Parathyroid adenoma (tissue), 2 donors: Measurements from ENCODE around the gene ZNF746.

Source experiments
- H2AFZ ChIP-seq: fragments of 300-600 bp; sonication (generic); one replicate; pipeline ENCODE4 v1.7.0; 2017; ENCODE audit warnings: antibody characterized with exemption, mild to moderate bottlenecking
- H3K27ac ChIP-seq: fragments of 300-600 bp; sonication (generic); one replicate; pipeline ENCODE4 v1.7.0; 2017
- H3K27me3 ChIP-seq: fragments of 300-600 bp; sonication (generic); one replicate; pipeline ENCODE4 v1.7.0; 2017; ENCODE audit warnings: low read length; ENCODE audit not compliant: control insufficient read depth, insufficient read depth
- H3K36me3 ChIP-seq: fragments of 300-600 bp; sonication (generic); one replicate; pipeline ENCODE4 v1.7.0; 2017; ENCODE audit warnings: low read length; ENCODE audit not compliant: control insufficient read depth, insufficient read depth
- H3K4me1 ChIP-seq: fragments of 300-600 bp; sonication (generic); one replicate; pipeline ENCODE4 v1.7.0; 2017; ENCODE audit warnings: control low read depth
- H3K4me2 ChIP-seq: fragments of 300-600 bp; sonication (generic); one replicate; pipeline ENCODE4 v1.7.0; 2017; ENCODE audit warnings: low read length
- H3K4me3 ChIP-seq: fragments of 300-600 bp; sonication (generic); one replicate; pipeline ENCODE4 v1.7.0; 2017; ENCODE audit warnings: low read depth, low read length
- H3K79me2 ChIP-seq: fragments of 300-600 bp; sonication (generic); one replicate; pipeline ENCODE4 v1.7.0; 2017; ENCODE audit warnings: control low read depth
- H3K9ac ChIP-seq: fragments of 300-600 bp; sonication (generic); one replicate; pipeline ENCODE4 v1.7.0; 2017; ENCODE audit warnings: mild to moderate bottlenecking
- H3K9me3 ChIP-seq: fragments of 300-600 bp; sonication (generic); one replicate; pipeline ENCODE4 v1.7.0; 2017; ENCODE audit warnings: low read length; ENCODE audit not compliant: control insufficient read depth
- CTCF ChIP-seq: fragments of 300-600 bp; sonication (generic); IDR thresholded peaks from one replicate; pipeline ENCODE4 v1.7.0; 2017; ENCODE audit warnings: antibody characterized with exemption, mild to moderate bottlenecking
- donor health status: primary hyperparathyroidism.

Gene ZNF746

DNA sequence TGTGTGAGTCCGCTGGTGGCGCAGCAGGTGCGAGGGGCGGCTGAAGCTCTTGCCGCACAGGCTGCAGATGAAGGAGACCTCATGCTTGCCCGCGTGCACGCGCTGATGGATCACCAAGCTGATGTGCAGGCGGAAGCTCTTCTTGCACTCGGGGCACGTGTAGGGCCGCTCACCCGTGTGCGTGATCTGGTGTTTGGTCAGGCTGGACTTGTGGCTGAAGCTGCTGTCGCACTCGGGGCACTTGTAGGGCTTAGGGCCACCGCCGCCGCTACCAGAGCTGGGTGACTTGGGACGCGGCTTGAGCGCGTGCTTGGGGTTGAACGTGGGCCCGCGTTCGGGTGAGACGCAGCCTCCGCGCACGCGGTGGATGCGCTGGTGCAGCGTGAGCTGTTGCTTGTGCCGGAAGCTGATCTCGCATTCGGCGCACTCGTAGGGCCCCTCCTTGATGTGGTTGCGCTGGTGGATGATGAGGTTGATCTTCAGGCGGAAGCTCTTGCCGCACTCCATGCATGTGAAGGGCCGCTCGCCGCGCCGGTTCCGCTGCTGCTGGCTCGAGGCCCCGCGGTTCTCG, 65.4 kb downstream of the ZNF746 start:
- H2AFZ ChIP-seq: no peak overlapping the region
- no peak for TF ChIP-seq CTCF
- H3K4me2 ChIP-seq: no peak overlapping the region
- no peaks in the 10 kb centered on the region for H3K79me2 ChIP-seq
- H3K9ac ChIP-seq: no peak overlapping the region
- H3K27me3 ChIP-seq: no peaks in the 10 kb centered on the region
- H3K27ac ChIP-seq: no peak overlapping the region
- H3K4me1 ChIP-seq: no peaks in the 10 kb centered on the region
- no peak overlapping the region for H3K4me3 ChIP-seq
- H3K36me3 ChIP-seq: no peaks in the 10 kb centered on the region
- no peaks in the 10 kb centered on the region for H3K9me3 ChIP-seq

GRCh38 chr7:149431486-149432120, 66.0 kb downstream of the ZNF746 start:
- Histone ChIP-seq H3K9me3 (no peaks in the 10 kb centered on the region), H3K27me3 (no peaks in the 10 kb centered on the region), H2AFZ (no peak overlapping the region), H3K4me3 (no peak overlapping the region), H3K27ac (no peak overlapping the region), H3K79me2 (no peaks in the 10 kb centered on the region), H3K4me1 (no peaks in the 10 kb centered on the region), H3K4me2 (no peak overlapping the region), H3K9ac (no peak overlapping the region), H3K36me3 (no peaks in the 10 kb centered on the region)
- no peak for TF ChIP-seq CTCF

DNA sequence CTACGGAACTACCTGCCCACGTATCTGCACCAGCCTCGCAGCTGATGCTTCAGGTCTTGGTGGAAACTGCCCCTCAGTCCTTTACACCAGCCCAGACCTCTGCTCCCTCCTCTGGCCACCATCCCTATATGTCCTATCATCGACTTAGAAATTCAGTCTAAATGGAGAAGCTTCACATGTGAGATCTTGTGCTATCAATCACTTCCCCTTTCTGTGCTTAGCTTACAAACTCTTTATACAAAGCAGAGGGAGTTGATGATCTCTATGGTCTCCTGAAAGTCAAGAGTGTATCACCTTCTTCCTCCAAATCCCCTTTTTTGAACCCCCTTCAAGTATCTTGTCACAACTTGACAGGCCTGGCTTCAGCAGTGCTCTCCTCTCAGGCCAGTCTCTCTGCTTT, 67.4 kb downstream of the ZNF746 start:
- Histone ChIP-seq H3K9ac (no peak overlapping the region), H2AFZ (no peak overlapping the region), H3K79me2 (no peaks in the 10 kb centered on the region), H3K9me3 (no peaks in the 10 kb centered on the region), H3K27me3 (no peaks in the 10 kb centered on the region), H3K4me2 (no peak overlapping the region), H3K27ac (no peak overlapping the region), H3K4me3 (no peak overlapping the region), H3K4me1 (no peaks in the 10 kb centered on the region), H3K36me3 (no peaks in the 10 kb centered on the region)
- TF ChIP-seq CTCF: no peak

GRCh38 chr7:149427893-149428292, 69.7 kb downstream of the ZNF746 start:
- no peak overlapping the region for H3K4me3 ChIP-seq
- no peaks in the 10 kb centered on the region for H3K36me3 ChIP-seq
- no peak for TF ChIP-seq CTCF
- no peaks in the 10 kb centered on the region for H3K79me2 ChIP-seq
- H3K27ac ChIP-seq: no peak overlapping the region
- H3K9ac ChIP-seq: no peak overlapping the region
- H3K9me3 ChIP-seq: no peaks in the 10 kb centered on the region
- H3K27me3 ChIP-seq: no peaks in the 10 kb centered on the region
- H2AFZ ChIP-seq: no peak overlapping the region
- no peaks in the 10 kb centered on the region for H3K4me1 ChIP-seq
- no peak overlapping the region for H3K4me2 ChIP-seq
